Ovary (tissue), 3 donors: ENCODE measurements around the gene ZSCAN5A.
"Not testable (repeated sequence)": the region's sequence is repeated elsewhere in the genome, so short reads cannot be mapped to it uniquely, and the experiment has no call there.

Source experiments
- CTCF ChIP-seq, 3 donors: fragments of 450-650 bp in 2 of 3; fragments of 200-600 bp in 1 of 3; IDR thresholded peaks; one replicate each; pipeline versions ENCODE4 v1.5.1 to v1.8.0; 2016 to 2022; ENCODE audit warnings: antibody characterized with exemption in 3 of 3, mild to moderate bottlenecking in 1 of 3
- POLR2A ChIP-seq: fragments of 450-650 bp; IDR thresholded peaks from one replicate; pipeline ENCODE4 v1.6.1; 2017; ENCODE audit warnings: antibody characterized with exemption, mild to moderate bottlenecking, moderate library complexity
- donor health status: DM: no; HTN: no; CAD: no.

DNA sequence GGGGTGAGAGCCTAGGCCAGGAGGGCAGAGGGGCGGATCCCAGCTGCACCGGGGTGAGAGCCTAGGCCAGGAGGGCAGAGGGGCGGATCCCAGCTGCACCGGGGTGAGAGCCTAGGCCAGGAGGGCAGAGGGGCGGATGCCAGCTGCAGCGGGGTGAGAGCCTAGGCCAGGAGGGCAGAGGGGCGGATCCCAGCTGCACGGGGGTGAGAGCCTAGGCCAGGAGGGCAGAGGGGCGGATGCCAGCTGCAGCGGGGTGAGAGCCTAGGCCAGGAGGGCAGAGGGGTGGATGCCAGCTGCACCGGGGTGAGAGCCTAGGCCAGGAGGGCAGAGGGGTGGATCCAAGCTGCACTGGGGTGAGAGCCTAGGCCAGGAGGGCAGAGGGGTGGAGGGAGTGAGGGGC lies 138.3 kb downstream of the ZSCAN5A start:
- TF ChIP-seq CTCF (IDR thresholded peaks at IDR 0.05); POLR2A: not testable (repeated sequence)
